Fibroblast of skin of abdomen (primary cell): ENCODE data around the gene DIP2B.

Experiments
- DNase-seq: peaks from one replicate; pipeline ENCODE4 v3.0.0-alpha.2; 2013

The DIP2B gene

DNA sequence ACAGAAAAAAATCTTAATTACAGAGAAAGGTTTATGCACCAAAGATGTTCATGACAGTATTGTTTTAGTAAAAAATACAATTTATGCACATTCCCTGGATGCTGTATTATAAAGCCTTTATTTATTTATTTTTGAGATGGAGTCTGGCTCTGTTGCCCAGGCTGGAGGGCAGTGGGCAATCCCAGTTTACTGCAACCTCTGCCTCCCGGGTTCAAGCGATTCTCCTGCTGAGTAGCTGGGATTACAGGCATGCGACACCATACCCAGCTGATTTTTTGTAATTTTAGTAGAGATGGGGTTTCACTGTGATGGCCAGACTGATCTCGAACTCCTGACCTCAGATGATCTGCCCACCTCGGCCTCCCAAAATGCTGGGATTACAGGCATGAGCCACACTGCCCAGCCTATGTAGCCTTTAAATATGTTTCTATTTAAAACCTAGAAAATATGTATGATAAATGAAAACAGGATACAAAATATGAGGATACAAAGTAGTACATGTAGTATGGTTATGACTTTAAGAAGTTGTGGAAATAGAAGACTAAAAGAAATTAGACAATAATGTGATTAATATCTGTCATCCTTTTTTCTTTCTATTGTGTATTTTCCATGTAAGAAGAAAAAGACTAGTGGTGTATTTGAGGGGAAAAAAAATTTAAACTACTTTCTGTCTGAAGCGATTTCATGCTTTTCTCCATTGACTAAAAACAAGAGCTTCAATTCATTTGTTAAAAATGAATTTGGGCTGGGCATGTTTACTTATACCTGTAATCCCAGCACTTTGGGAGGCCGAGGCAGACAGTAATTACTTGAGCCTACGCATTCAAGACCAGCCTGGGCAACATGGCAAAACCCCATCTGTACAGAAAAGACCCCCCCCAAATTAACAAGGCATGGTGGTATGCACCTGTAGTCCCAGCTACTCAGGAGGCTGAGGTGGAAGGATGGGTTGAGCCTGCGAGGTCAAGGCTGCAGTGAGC lies 272.3 kb downstream of the DIP2B start:
- DNase-seq = no peak

DNA sequence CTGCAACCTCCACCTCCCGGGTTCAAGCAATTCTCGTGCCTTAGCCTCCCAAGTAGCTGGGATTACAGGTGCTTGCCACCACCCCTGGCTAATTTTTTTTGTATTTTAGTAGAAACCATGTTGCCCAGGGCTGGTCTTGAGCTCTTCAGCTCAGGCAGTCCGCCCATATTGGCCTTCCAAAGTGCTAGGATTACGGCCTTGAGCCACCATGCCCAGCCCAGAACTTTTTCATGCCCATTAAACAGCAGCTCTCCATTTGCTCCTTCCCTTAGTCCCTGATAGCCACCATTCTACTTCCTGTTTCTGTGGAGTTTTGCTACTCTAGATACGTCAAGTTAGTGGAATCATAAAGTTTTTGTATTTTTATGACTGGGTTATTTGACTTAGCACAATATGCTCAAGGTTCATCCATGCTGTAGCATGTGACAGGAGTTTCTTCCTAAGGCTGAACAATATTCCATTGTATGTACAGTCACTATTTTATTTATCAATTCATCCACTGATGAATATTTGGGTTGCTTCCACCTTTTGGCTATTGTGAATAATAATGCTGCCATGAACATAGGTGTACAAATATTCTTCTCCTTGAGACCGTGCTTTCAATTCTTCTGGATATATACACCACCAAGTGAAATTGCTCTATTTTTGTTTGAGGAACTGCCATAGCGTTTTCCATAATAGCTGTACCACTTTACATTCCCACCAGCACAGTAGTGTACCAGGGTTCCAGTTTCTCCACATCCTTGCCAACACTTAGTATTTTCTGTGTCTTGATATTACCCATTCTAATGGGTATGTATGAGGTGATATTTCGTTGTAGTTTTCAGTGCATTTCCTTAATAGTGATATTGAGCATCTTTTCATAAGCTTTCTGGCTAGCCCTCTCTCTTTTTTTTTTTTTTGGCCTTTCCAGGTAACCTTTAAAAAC lies 274.1 kb downstream of the DIP2B start:
- DNase-seq = no peak

DNA sequence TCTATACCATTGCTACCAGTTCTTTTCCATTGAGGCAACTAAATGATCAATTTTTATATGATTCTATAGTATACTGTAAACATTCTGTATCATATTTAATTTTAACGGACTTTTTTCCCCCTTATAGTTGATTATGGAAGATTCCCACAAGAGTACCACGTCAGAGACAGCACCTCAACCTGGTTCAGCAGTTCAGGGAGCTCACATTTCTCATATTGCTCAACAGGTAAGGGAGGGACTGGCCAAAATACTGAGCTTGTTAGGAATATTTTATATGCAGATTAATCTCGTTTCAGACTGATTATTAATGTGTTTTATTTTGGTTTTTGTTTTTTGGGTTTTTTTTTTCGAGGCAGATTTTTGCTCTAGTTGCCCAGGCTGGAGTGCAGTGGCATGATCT lies 275.2 kb downstream of the DIP2B start:
- DNase-seq = no peak

DNA sequence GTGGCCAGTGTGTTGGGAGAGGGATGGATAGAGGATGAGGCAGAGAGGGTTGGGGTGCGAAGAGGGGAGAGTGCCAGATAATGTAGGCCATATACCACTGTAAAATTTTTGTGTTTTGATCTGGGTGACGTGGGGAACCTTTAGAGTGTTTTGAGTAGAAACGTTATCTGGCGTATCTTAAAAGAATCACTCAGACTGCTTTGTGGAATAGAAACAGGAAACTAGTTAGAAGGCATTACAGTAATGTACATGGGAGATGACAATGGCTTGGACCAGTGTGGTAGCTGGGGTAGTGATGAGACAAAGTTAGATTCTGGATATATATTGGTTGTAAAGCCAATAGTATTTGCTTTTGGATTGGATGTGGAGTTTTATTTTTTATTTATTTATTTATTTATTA lies 279.7 kb downstream of the DIP2B start:
- no peak for DNase-seq

DNA sequence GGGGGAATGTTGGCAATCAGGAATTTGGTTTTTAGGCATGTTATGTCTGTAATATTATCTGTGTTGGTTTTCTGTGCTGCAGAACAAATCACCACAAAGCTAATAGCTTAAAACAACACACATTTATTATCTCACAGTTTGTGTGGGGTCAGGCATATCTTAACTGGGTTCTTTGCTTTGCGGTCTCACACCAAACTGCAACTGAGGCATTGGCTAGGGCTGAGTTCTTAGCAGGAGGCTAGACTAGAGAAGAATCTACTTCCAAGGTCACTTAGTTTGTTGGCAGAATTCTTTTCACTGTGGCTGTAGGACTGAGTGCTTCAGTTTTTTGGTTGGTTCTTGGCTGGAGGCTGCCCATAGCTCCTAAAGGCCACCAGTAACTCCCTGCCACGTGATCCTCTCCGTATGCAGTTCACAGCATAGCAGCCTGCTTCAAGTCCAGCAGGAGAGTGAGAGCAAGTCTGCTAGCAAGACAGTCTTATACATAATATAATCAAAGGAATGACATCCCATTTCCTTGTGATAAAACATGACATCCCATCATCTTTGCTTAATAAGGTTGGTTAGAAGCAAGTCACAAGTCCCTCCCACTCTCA lies 280.7 kb downstream of the DIP2B start:
- no peak for DNase-seq

DNA sequence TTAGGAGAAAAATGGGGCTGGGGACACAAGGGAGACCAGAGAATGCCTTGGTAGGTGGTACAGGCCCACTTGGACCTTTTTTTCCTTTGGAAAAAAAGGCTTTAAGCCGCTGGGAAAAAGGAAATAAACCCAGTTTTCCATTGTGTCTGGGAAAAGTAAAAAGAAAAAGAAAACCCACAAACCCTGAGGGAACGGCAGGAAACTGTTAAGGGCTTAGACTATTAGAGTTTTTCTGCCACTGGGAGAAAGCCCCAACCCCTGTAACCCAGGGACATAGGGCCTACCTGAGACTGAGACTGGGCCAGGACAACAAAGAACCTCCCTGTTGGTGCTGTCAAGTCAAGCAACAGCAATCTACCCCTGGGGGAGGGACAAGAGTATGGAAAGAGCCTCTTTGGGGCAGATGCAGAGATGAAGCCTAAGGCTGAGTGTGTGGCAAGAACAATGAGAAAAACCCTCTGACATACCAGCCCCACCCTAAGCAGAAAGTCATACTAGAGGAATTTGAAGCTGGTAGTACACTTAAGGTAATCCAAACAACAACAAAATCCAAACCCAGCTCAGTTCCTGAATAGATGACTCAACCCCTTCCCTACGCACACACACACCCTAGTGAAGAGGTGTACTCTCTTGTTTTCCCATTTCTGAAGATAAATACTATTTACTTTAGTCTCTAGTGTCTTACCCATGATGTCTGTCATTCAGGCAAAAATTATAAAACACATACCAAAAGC lies 281.9 kb downstream of the DIP2B start:
- DNase-seq = peak; percentile 83

DNA sequence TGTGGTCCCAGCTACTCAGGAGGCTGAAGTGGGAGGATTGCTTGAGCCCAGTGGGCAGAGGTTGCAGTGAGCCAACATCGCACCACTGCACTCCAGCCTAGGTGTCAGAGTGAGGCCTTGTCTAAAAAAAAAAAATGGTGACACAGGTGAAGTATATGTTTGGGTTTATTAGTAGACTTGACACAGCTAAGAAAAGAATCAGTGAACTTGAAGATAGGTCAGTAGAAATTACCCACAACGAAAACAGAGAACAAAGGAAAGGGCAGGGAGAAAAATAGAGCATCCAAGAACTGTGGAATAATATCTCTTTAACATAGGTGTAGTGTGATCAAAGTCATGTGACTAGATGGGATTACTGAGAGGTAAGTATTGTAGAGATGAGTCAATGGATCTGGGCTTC lies 282.8 kb downstream of the DIP2B start:
- DNase-seq = no peak

DNA sequence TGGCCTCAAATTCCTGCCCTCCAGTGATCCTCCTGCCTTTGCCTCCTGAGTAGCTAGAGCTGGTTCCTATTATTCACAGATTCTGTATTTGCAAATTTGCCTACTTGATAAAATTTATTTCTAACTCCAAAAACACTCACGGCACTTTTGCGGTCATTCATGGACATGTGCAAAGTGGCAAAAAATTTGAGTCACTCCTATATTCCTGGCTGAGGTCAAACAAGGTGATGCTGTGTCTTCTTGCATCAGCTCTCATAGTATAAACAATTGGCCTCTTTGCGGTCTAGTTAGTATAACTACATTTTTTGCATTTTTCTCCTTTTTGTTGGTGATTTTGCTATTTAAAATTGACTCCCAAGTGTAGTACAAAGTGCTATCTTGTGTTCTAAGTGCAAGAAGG lies 283.8 kb downstream of the DIP2B start:
- peak; percentile 67 for DNase-seq

DNA sequence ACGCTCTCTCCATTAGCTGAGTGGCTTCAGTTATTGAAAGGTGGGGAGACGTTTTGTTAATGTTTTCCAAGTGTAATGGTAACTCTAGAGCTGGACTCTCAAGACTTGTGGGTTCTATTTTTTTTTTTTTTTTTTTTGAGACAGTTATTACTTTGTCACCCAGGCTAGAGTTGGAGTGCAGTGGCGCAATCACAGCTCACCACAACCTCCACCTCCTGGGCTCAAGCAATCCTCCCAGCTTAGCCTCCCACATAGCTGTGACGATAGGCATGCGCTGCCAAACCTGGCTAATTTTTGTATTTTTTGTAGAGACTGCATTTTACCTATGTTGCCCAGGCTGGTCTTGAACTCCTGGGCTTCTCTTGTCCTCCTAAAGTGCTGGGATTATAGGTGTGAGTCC lies 285.3 kb downstream of the DIP2B start:
- DNase-seq = no peak
